ENCODE results near the gene EXOC3L1.

EXOC3L1 gene

GRCh38 chr16:67177743-67178699, 11.9 kb downstream of the EXOC3L1 start:
- peak; percentile 39 for DNase-seq

DNA sequence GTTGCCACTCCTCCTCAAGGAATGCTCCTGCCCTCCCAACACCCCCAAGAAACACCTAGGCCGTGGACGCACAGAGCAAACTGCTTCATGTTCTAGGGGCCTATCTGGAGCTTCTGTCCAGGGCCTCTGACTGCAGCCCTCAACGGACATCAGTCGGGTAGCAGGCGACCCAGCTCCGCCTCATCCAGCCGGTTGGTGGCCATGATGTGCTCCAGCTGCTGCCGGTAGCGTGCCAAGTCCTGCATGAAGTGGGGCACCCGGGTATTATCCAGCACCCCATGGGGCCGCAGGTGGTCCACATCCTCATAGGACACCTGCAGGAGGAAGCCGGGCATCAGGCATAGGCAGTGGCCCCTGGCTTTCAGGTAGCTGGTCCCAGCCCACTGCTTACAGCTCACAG, 13.3 kb downstream of the EXOC3L1 start:
- no peak for DNase-seq

- no peak for DNase-seq
Measured at GRCh38 chr16:67174706-67175231, 15.2 kb downstream of the EXOC3L1 start.

GRCh38 chr16:67173808-67174705, 15.9 kb downstream of the EXOC3L1 start:
- DNase-seq: peak; percentile 56

DNA sequence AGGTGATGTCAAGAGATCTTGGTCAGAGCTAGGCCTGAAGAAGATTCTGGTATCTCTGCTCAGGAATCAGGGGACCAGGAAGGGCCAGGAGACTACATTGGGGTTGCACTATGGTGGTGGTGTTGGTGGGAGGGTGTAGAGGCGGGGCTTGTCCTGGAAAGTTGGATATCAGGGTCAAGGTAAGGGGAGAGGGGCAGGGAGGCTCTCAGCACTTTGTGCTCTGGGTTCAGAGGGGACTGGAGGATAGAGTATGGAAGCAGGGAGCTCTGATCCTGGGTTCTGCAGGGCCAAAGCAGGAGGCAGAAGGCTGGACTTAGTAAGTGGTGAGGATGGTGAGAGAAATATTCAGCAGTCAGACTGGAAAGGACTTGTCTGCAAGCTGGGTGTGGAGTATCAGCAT, 16.6 kb downstream of the EXOC3L1 start:
- no peak for DNase-seq

GRCh38 chr16:67170949-67171649, 18.8 kb downstream of the EXOC3L1 start:
- no peak for DNase-seq

- peak; percentile 91 for DNase-seq
Measured at GRCh38 chr16:67170168-67170948, 19.6 kb downstream of the EXOC3L1 start, which contains the start of gene NOL3. NOL3 (plus strand) TSS chr16:67170538.

DNA sequence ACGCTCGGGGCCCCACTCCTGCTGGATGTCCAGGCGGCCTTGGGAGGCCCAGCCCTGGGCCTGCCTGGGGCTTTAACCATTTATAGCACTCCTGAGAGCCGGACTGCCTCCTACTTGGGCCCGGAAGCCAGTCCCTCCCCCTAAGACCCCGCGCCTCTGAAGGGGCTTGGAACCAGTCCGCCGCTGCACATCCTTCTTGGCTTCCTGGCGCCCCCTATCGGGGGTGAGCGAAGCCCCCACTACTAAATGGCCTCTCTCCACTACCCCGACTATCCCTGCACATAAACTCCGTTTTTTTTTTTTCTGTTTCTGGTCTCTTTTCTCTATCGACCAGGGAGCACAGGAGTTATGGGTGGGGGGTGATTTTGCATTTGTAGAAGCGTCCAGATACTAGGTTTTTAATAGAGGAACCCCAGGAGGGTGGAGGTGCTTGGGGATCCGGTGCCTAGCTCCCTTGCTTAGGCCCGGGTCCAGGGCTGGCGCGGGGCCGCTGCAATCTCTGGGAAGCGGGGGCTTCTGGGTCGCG, 20.2 kb downstream of the EXOC3L1 start:
- DNase-seq: peak; percentile 69

DNA sequence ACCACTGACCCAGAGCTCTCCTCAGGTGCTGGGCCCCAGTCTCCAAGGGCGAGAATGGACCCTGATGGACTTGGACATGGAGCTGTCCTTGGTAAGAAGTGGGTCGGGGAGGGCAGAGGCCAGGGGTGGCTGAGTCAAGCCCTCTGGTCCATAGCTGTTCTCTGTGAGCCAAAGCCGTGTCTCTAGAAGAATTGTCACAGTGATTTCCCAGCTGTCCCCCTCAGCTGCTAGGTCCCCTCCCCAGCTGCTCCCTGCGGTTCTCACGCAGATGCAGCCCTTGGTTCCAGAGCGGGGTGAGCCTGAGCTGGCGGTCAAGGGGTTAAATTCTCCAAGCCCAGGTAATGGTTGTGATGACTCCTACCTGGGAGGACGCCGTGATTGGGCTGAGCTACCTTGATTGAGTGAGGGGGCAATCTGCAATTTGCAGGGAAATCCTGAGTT, 20.9 kb downstream of the EXOC3L1 start:
- DNase-seq: no peak

DNA sequence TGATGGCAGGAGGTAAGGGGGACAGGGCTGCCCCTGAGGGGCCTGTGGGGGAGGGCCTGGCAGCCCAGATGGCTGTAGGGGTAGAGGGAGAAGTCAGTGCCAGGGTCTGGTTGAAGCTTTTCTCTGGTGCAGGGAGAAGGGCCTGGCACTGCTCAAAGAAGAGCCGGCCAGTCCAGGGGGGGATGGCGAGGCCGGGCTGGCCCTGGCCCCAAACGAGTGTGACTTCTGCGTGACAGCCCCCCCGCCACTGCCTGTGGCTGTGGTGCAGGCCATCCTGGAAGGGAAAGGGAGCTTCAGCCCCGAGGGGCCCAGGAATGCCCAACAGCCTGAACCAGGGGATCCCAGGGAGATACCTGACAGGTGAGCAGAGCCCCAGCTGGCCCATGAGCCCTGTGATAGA, 22.3 kb downstream of the EXOC3L1 start:
- no peak for DNase-seq

GRCh38 chr16:67166598-67167168, 23.3 kb downstream of the EXOC3L1 start:
- DNase-seq: no peak

DNA sequence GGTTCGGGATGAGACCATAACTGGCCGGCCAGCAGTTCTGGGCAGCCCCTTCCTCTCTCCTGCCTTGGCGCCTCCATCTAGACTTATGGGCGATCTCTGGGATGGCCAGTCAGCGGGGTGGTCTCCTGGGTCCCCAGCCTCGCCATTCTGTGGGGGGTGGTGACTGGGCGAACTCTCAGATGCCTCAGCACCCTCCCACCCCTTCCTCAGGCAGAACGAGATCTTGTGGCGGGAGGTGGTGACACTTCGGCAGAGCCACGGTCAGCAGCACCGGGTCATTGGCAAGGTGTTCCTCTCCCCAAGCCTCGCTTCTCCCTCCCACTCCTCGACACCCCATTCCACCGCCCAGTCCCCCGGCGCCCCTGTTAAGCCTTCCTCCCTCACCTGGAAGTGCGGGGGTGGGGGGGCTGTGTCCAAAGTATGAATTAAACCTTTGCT, 23.8 kb downstream of the EXOC3L1 start:
- DNase-seq: no peak

- DNase-seq: no peak
Measured at GRCh38 chr16:67165121-67166078, 24.5 kb downstream of the EXOC3L1 start.

DNA sequence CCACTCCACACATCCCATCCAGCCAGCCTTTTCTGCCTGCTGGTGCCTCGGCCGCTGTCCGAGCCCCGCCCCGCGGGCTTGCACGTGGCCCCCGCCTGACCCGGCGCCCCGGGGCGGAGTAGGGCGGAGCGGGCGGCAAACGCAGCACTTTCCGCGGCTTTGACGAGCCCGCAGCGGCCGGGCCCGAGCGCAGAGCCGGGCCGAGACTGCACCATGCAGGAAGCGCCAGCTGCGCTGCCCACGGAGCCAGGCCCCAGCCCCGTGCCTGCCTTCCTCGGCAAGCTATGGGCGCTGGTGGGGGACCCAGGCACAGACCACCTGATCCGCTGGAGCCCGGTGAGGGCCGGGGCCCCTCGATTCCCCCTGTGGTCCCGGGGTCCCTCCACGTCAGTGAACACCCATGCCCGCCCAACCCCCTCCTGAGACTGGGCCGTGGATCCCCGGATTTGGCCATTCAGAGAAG, 25.3 kb downstream of the EXOC3L1 start, which contains the start of gene HSF4:
Gene HSF4 (plus strand): TSS at position 147 of the 463 bp plus-strand sequence. CDS start 67 bp downstream, at position 214.
- DNase-seq: peak; percentile 70

DNA sequence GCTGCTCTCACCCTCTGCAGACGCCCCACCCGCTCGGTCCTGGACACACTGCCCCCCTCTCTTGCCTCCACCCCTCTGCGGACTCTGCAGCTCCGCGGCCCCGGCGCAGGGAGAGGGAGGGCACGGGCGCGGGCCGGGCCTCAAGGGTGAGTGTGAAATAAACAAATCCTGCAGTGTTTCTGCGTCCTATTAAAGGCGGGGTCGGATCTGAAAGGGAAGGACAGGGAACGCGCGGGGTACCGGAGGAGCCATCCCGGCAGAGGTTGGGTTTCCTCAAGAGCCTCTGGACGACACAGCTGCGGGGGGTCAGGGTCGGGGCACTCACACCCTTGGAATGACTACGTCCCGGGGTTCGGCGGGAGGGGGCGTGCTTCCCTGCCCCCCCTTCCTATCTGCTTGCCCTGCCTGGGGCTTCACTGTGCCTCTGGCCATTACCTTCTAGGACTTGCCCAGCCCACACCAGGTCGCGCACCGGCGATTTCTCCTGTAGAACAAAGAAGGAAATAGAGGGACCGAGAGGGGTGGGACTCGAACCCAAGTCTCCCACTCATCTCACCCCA, 25.9 kb downstream of the EXOC3L1 start:
- no peak for DNase-seq

GRCh38 chr16:67163164-67163998, 26.6 kb downstream of the EXOC3L1 start:
- DNase-seq: no peak

DNA sequence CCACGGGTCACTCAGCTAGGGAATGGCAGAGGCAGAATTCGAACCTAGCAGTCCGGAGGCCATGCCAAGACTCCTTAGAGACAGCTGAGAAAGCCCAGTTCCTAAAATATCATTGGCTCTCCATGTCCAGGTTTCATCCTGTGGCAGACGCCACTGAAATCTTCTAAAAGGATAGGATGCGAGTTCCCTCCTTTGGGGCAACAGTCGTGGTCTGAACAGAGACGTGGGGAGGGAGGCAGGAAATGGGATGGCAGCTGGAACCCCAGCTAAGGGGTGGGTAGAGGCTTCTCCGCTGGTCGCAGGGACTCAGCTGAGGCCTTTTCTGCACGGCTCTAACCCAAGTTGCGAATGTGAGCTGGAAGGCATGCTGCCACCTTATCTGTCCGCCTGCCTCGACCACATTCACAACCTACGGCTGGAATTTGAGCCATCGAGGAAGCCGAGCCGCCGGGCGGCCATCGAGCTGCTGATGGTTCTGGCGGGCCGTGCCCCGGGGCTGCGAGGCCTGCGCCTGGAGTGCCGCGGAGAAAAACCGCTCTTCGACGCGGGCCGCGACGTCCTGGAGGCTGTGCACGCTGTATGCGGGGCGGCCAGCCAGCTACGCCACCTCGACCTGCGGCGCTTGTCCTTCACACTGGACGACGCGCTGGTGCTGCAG, 27.3 kb downstream of the EXOC3L1 start:
- no peak for DNase-seq
